ENCODE measurements around the gene PDGFRA.

GRCh38 chr4:54254116-54254914 lies 25.2 kb downstream of the PDGFRA start:
- no peak for TF ChIP-seq POLR2A (IDR thresholded peaks at IDR 0.05)
- TF ChIP-seq, protein P1, sequence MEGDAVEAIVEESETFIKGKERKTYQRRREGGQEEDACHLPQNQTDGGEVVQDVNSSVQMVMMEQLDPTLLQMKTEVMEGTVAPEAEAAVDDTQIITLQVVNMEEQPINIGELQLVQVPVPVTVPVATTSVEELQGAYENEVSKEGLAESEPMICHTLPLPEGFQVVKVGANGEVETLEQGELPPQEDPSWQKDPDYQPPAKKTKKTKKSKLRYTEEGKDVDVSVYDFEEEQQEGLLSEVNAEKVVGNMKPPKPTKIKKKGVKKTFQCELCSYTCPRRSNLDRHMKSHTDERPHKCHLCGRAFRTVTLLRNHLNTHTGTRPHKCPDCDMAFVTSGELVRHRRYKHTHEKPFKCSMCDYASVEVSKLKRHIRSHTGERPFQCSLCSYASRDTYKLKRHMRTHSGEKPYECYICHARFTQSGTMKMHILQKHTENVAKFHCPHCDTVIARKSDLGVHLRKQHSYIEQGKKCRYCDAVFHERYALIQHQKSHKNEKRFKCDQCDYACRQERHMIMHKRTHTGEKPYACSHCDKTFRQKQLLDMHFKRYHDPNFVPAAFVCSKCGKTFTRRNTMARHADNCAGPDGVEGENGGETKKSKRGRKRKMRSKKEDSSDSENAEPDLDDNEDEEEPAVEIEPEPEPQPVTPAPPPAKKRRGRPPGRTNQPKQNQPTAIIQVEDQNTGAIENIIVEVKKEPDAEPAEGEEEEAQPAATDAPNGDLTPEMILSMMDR (IDR thresholded peaks at IDR 0.05): no peak
